Aorta (tissue), 5 donors: ENCODE data around the gene PPL. TPM values are rescaled to one million over a fixed set of nuclear protein-coding genes. Genes with fewer than 3 reads are reported as not detected.
"Not testable (repeated sequence)": the region's sequence is repeated elsewhere in the genome, so short reads cannot be mapped to it uniquely, and the experiment has no call there.

Experiments
- ATAC-seq: fragments of 200-7000 bp; cut with Tn5 transposase; one replicate; pipeline ENCODE4 v1.9.1; 2022; ENCODE audit warnings: moderate library complexity; ENCODE audit not compliant: low FRiP score
- DNase-seq, 2 donors: peaks; one replicate each; pipeline ENCODE4 v3.0.0-alpha.2; 2020
- H3K27ac ChIP-seq, 2 donors: one replicate each; pipeline ENCODE4 v1.5.1; 2013; ENCODE audit warnings: low read length in 2 of 2, mild to moderate bottlenecking in 2 of 2, moderate library complexity in 2 of 2, control low read depth in 1 of 2, inconsistent platforms in 1 of 2, low read depth in 1 of 2
- H3K27me3 ChIP-seq, 2 donors: one replicate each; pipeline ENCODE4 v1.6.1; 2013; ENCODE audit warnings: control low read depth in 1 of 2, low read length in 1 of 2, mild to moderate bottlenecking in 1 of 2, moderate library complexity in 1 of 2; ENCODE audit not compliant: insufficient read depth in 2 of 2, control insufficient read depth in 1 of 2
- H3K36me3 ChIP-seq, 2 donors: one replicate each; pipeline ENCODE4 v1.6.1; 2013; ENCODE audit warnings: control low read depth in 1 of 2, low read length in 1 of 2, mild to moderate bottlenecking in 1 of 2; ENCODE audit not compliant: insufficient read depth in 2 of 2, control insufficient read depth in 1 of 2
- H3K4me1 ChIP-seq, 2 donors: one replicate each; pipeline ENCODE4 v1.6.1; 2013; ENCODE audit warnings: low read length in 2 of 2, control low read depth in 1 of 2, mild to moderate bottlenecking in 1 of 2, moderate library complexity in 1 of 2; ENCODE audit not compliant: insufficient read depth in 2 of 2, control insufficient read depth in 1 of 2
- H3K4me3 ChIP-seq, 2 donors: one replicate each; pipeline ENCODE4 v1.5.1; 2013; ENCODE audit warnings: low read length in 2 of 2, control low read depth in 1 of 2, mild to moderate bottlenecking in 1 of 2
- H3K9me3 ChIP-seq: one replicate; pipeline ENCODE4 v1.6.1; 2013; ENCODE audit warnings: mild to moderate bottlenecking, low read length; ENCODE audit not compliant: control insufficient read depth
- WGBS, 2 donors: extraction: QIAGEN DNeasy Blood & Tissue Kit; methylation state at CpG; one replicate each; pipeline ENCODE4 v1.1.7; 2013; 5-methylcytosine and 5-hydroxymethylcytosine counted together
- intact Hi-C, 2 donors: fragments of 100-400 bp; cut with DNase I; formaldehyde crosslinking; loops; one replicate each; pipeline versions ENCODE4 v1.14.2 to v1.15.0; 2022
- polyA plus RNA-seq, 2 donors: library from polyadenylated mRNA; stranded (reverse); fragments of 200-250 nt; gene quantifications; one replicate each; pipeline ENCODE4 v1.2.3, GENCODE V29; 2013
- total RNA-seq, 2 donors: library from RNA; stranded (reverse); fragmentation: NEBNext Ultra II Directional; extraction: Animal tissue kit (Norgen Biotek cat#: 25700); gene quantifications; one replicate each; pipeline ENCODE4 v1.2.1, GENCODE V29; 2021
- donor health status: healthy with polysubstance abuse.
- donor health status: Bipolar disorder and iron deficiency.
- donor health status: DM: no; HTN: no; CAD: no.
- donor health status: DM: no; HTN: no; CAD: no.
- donor health status: DM: yes; HTN: yes; CAD: no.

PPL gene
- total and polyA plus RNA-seq, 4 donors: 5.9 to 23.9 (median 17.4) TPM

GRCh38 chr16:4962716-4963115 lies 25.8 kb upstream of the PPL start:
- DNase-seq (no peak), ATAC-seq (no peak)
- Histone ChIP-seq H3K27ac (no peak overlapping the region), H3K27me3 (no peaks in the 10 kb centered on the region), H3K36me3 (no peaks in the 10 kb centered on the region), H3K9me3 (no peaks in the 10 kb centered on the region), H3K4me3 (no peak overlapping the region), H3K4me1 (no peaks in the 10 kb centered on the region)
- WGBS, 2 donors: 46 to 61% methylated on average over 7 of the region's 7 CpGs
- intact Hi-C loops: no loop called here

GRCh38 chr16:4960579-4960978 lies 23.6 kb upstream of the PPL start:
- ATAC-seq: no peak
- intact Hi-C loops: no loop called here
- no peaks in the 10 kb centered on the region for H3K36me3 ChIP-seq
- H3K27ac ChIP-seq: no peak overlapping the region
- H3K4me3 ChIP-seq: no peak overlapping the region
- no peaks in the 10 kb centered on the region for H3K4me1 ChIP-seq
- no peaks in the 10 kb centered on the region for H3K9me3 ChIP-seq
- DNase-seq: no peak
- 74 to 76% methylated on average over 6 of the region's 6 CpGs for WGBS, 2 donors
- H3K27me3 ChIP-seq: no peaks in the 10 kb centered on the region

- WGBS, 2 donors: 38 to 42% methylated on average over 29 of the region's 29 CpGs
- H3K4me3 ChIP-seq: peak overlapping the region in 1 of 2 donors; percentile 22
- no peak overlapping the region for H3K27ac ChIP-seq
- H3K4me1 ChIP-seq: no peaks in the 10 kb centered on the region
- ATAC-seq (no peak), DNase-seq (no peak)
- no peaks in the 10 kb centered on the region for H3K27me3 ChIP-seq
- no peaks in the 10 kb centered on the region for H3K9me3 ChIP-seq
- intact Hi-C loops: loop anchor here in 1 of 2 donors (5.0 to 10.0 kb wide), 2 partner anchors 266 to 454 kb away; partner anchors contain the start of gene NUDT16L1
- no peaks in the 10 kb centered on the region for H3K36me3 ChIP-seq
Observed at GRCh38 chr16:4958510-4959438, 21.8 kb upstream of the PPL start.

GRCh38 chr16:4957720-4958509 lies 21.0 kb upstream of the PPL start, which contains the start of gene SEC14L5:
Gene SEC14L5 (plus strand): TSS chr16:4958330. CDS start chr16:4959324, 994 bp downstream.
- H3K27me3 ChIP-seq: no peaks in the 10 kb centered on the region
- H3K27ac ChIP-seq: peak within 1 kb of the TSS in 1 of 2 donors; percentile 8
- no peaks in the 10 kb centered on the region for H3K9me3 ChIP-seq
- WGBS, 2 donors: 1% methylated on average over 51 to 56 of the region's 56 CpGs
- intact Hi-C loops: loop anchor here (2.0 to 10.0 kb wide), 4 partner anchors 109 to 453 kb away; partner anchors contain the start of gene NUDT16L1 (in 1 of the 2)
- peak; percentile 97 to 99 for DNase-seq
- peak within 1 kb of the TSS; percentile 22 for H3K4me3 ChIP-seq
- no peaks in the 10 kb centered on the region for H3K4me1 ChIP-seq
- peak; percentile 98 for ATAC-seq
- no peaks in the 10 kb centered on the region for H3K36me3 ChIP-seq

GRCh38 chr16:4957420-4957719 lies 20.4 kb upstream of the PPL start:
- intact Hi-C loops: loop anchor here (2.0 to 10.0 kb wide), 4 partner anchors 109 to 453 kb away; partner anchors contain the start of gene NUDT16L1 (in 1 of the 2)
- peak overlapping the region in 1 of 2 donors; percentile 8 for H3K27ac ChIP-seq
- 19% methylated on average over 10 of the region's 10 CpGs for WGBS, 2 donors
- H3K27me3 ChIP-seq: no peaks in the 10 kb centered on the region
- H3K4me1 ChIP-seq: no peaks in the 10 kb centered on the region
- no peaks in the 10 kb centered on the region for H3K9me3 ChIP-seq
- peak overlapping the region in 1 of 2 donors; percentile 22 for H3K4me3 ChIP-seq
- DNase-seq: no peak
- H3K36me3 ChIP-seq: no peaks in the 10 kb centered on the region
- no peak for ATAC-seq

GRCh38 chr16:4954714-4955113 lies 17.8 kb upstream of the PPL start:
- Histone ChIP-seq H3K36me3 (no peaks in the 10 kb centered on the region), H3K4me3 (no peak overlapping the region), H3K4me1 (no peaks in the 10 kb centered on the region), H3K27ac (no peak overlapping the region), H3K27me3 (no peaks in the 10 kb centered on the region), H3K9me3 (no peaks in the 10 kb centered on the region)
- 73 to 85% methylated on average over 1 of the region's 1 CpG for WGBS, 2 donors
- intact Hi-C loops: loop anchor here in 1 of 2 donors (5.0 to 10.0 kb wide), 2 partner anchors 262 to 450 kb away; partner anchors contain the start of gene NUDT16L1
- ATAC-seq (no peak), DNase-seq (no peak)

GRCh38 chr16:4951583-4951982 lies 14.6 kb upstream of the PPL start:
- WGBS, 2 donors: 67% methylated on average over 3 of the region's 3 CpGs
- H3K36me3 ChIP-seq, H3K4me1 ChIP-seq, H3K4me3 ChIP-seq, ATAC-seq, H3K9me3 ChIP-seq, H3K27me3 ChIP-seq, H3K27ac ChIP-seq: not testable (repeated sequence)
- DNase-seq: peak in 1 of 2 donors; percentile 5
- intact Hi-C loops: loop anchor here in 1 of 2 donors (10.0 kb wide), 1 partner anchor 447 kb away; no protein-coding TSS in a partner anchor

- no peak for DNase-seq
Observed at GRCh38 chr16:4949986-4950385, 13.0 kb upstream of the PPL start.

More at GRCh38 chr16:4949986-4950385, 13.0 kb upstream of the PPL start:
- Histone ChIP-seq H3K36me3 (no peaks in the 10 kb centered on the region), H3K4me1 (peaks cover 0 to 4% of the 10 kb centered on the region in 2 donors), H3K27me3 (no peaks in the 10 kb centered on the region), H3K9me3 (no peaks in the 10 kb centered on the region), H3K4me3 (no peak overlapping the region), H3K27ac (no peak overlapping the region)
- WGBS, 2 donors: 70 to 73% methylated on average over 10 of the region's 10 CpGs
- intact Hi-C loops: loop anchor here in 1 of 2 donors (10.0 kb wide), 2 partner anchors 145 to 445 kb away; partner anchors contain the start of gene EEF2KMT
- ATAC-seq: no peak
